Stimulated activated naive B cell treated with anti-CD40 and anti-IgM and Interleukin-4, amounts not matched to agents 10 μg/mL and 1 μg/mL and 100 μg/mL, for 72 hours (primary cell): ENCODE data around the gene NKD2.

Experiments used
- ATAC-seq, 2 donors: fragments of 150-1000 bp; cut with Tn5 transposase; replicated peaks; 2 replicates each; pipeline ENCODE4 v1.10.0; 2021; ENCODE audit warnings: moderate library complexity in 1 of 2
- DNase-seq: peaks from one replicate; pipeline ENCODE4 v3.0.0; 2021
- H3K27ac Mint-ChIP-seq: one replicate; pipeline ENCODE4 v1.8.0; 2022; ENCODE audit warnings: mild to moderate bottlenecking, mixed read lengths
- H3K27me3 Mint-ChIP-seq, 2 donors: one replicate each; pipeline ENCODE4 v1.8.0; 2022; ENCODE audit warnings: mixed read lengths in 2 of 2
- H3K36me3 Mint-ChIP-seq, 2 donors: one replicate each; pipeline ENCODE4 v1.8.0; 2022; ENCODE audit warnings: mixed read lengths in 2 of 2, mild to moderate bottlenecking in 1 of 2
- H3K4me1 Mint-ChIP-seq, 2 donors: one replicate each; pipeline ENCODE4 v1.8.0; 2022; ENCODE audit warnings: mixed read lengths in 2 of 2, mild to moderate bottlenecking in 1 of 2
- H3K4me3 Mint-ChIP-seq, 2 donors: one replicate each; pipeline ENCODE4 v1.8.0; 2022; ENCODE audit warnings: mild to moderate bottlenecking in 2 of 2, mixed read lengths in 2 of 2, moderate library complexity in 1 of 2
- H3K9me3 Mint-ChIP-seq, 2 donors: one replicate each; pipeline ENCODE4 v1.8.0; 2022; ENCODE audit warnings: mixed read lengths in 2 of 2, mild to moderate bottlenecking in 1 of 2

Gene NKD2

GRCh38 chr5:983568-983967, 25.0 kb upstream of the NKD2 start:
- peak overlapping the region in 1 of 2 donors; percentile 13 for H3K4me3 Mint-ChIP-seq
- H3K27ac Mint-ChIP-seq: no peak overlapping the region

GRCh38 chr5:984774-985173, 23.8 kb upstream of the NKD2 start:
- no peak for ATAC-seq
- no peak for DNase-seq
- H3K36me3 Mint-ChIP-seq: peaks cover 7 to 9% of the 10 kb centered on the region in 2 donors

More at GRCh38 chr5:983568-983967, 25.0 kb upstream of the NKD2 start:
- no peaks in the 10 kb centered on the region for H3K4me1 Mint-ChIP-seq
- H3K9me3 Mint-ChIP-seq: peaks cover 18 to 26% of the 10 kb centered on the region in 2 donors
- no peak for DNase-seq
- H3K27me3 Mint-ChIP-seq: peaks cover 56 to 76% of the 10 kb centered on the region in 2 donors
- H3K36me3 Mint-ChIP-seq: peaks cover 7 to 9% of the 10 kb centered on the region in 2 donors
- no peak for ATAC-seq

GRCh38 chr5:987761-988160, 20.8 kb upstream of the NKD2 start:
- Mint-ChIP-seq H3K4me3 (no peak overlapping the region), H3K27ac (no peak overlapping the region)
- no peak for ATAC-seq

More at GRCh38 chr5:984774-985173, 23.8 kb upstream of the NKD2 start:
- Mint-ChIP-seq H3K4me1 (peaks cover under 1 to 3% of the 10 kb centered on the region in 2 donors), H3K4me3 (no peak overlapping the region), H3K27ac (no peak overlapping the region), H3K27me3 (peaks cover 50 to 69% of the 10 kb centered on the region in 2 donors), H3K9me3 (peaks cover 18 to 26% of the 10 kb centered on the region in 2 donors)

GRCh38 chr5:988322-988721, 20.3 kb upstream of the NKD2 start:
- peaks cover 7 to 25% of the 10 kb centered on the region in 2 donors for H3K4me1 Mint-ChIP-seq

More at GRCh38 chr5:987761-988160, 20.8 kb upstream of the NKD2 start:
- Mint-ChIP-seq H3K4me1 (peaks cover 7 to 25% of the 10 kb centered on the region in 2 donors), H3K27me3 (peaks cover 54 to 79% of the 10 kb centered on the region in 2 donors), H3K9me3 (peaks cover 18 to 26% of the 10 kb centered on the region in 2 donors), H3K36me3 (peaks cover 7 to 9% of the 10 kb centered on the region in 2 donors)
- DNase-seq: no peak

GRCh38 chr5:989961-990530, 18.6 kb upstream of the NKD2 start:
- Mint-ChIP-seq H3K9me3 (peaks cover 0 to 13% of the 10 kb centered on the region in 2 donors), H3K27ac (peak overlapping the region; percentile 47), H3K27me3 (peaks cover 39 to 65% of the 10 kb centered on the region in 2 donors), H3K4me1 (peaks cover 7 to 25% of the 10 kb centered on the region in 2 donors), H3K4me3 (peak overlapping the region in 1 of 2 donors; percentile 9), H3K36me3 (peaks cover 0 to 3% of the 10 kb centered on the region in 2 donors)
- DNase-seq (no peak), ATAC-seq (peak; percentile 29)

More at GRCh38 chr5:988322-988721, 20.3 kb upstream of the NKD2 start:
- H3K27ac Mint-ChIP-seq: no peak overlapping the region
- H3K4me3 Mint-ChIP-seq: no peak overlapping the region
- DNase-seq (no peak), ATAC-seq (no peak)
- peaks cover 7 to 8% of the 10 kb centered on the region in 2 donors for H3K36me3 Mint-ChIP-seq
- H3K9me3 Mint-ChIP-seq: peaks cover 16 to 26% of the 10 kb centered on the region in 2 donors
- peaks cover 51 to 74% of the 10 kb centered on the region in 2 donors for H3K27me3 Mint-ChIP-seq

GRCh38 chr5:991472-992267, 16.9 kb upstream of the NKD2 start:
- Mint-ChIP-seq H3K4me3 (no peak overlapping the region), H3K4me1 (peaks cover 7 to 25% of the 10 kb centered on the region in 2 donors), H3K9me3 (peaks cover 0 to 9% of the 10 kb centered on the region in 2 donors), H3K36me3 (peaks cover 0 to 2% of the 10 kb centered on the region in 2 donors), H3K27me3 (peaks cover 39 to 55% of the 10 kb centered on the region in 2 donors), H3K27ac (no peak overlapping the region)
- DNase-seq: no peak
- peak in 1 of 2 donors; percentile 32 for ATAC-seq

GRCh38 chr5:994272-994607, 14.4 kb upstream of the NKD2 start:
- DNase-seq: no peak
- Mint-ChIP-seq H3K4me3 (no peak overlapping the region), H3K4me1 (peaks cover 10 to 31% of the 10 kb centered on the region in 2 donors), H3K27me3 (peaks cover 41 to 45% of the 10 kb centered on the region in 2 donors), H3K9me3 (no peaks in the 10 kb centered on the region), H3K36me3 (no peaks in the 10 kb centered on the region), H3K27ac (no peak overlapping the region)
- no peak for ATAC-seq

- H3K36me3 Mint-ChIP-seq: no peaks in the 10 kb centered on the region
Measured at GRCh38 chr5:994821-995220, 13.8 kb upstream of the NKD2 start.

GRCh38 chr5:995318-995717, 13.3 kb upstream of the NKD2 start:
- ATAC-seq: no peak
- no peak overlapping the region for H3K27ac Mint-ChIP-seq
- H3K36me3 Mint-ChIP-seq: no peaks in the 10 kb centered on the region
- H3K4me1 Mint-ChIP-seq: peaks cover 5 to 22% of the 10 kb centered on the region in 2 donors
- H3K4me3 Mint-ChIP-seq: no peak overlapping the region
- DNase-seq: no peak
- peaks cover 38 to 42% of the 10 kb centered on the region in 2 donors for H3K27me3 Mint-ChIP-seq
- H3K9me3 Mint-ChIP-seq: no peaks in the 10 kb centered on the region

More at GRCh38 chr5:994821-995220, 13.8 kb upstream of the NKD2 start:
- H3K4me3 Mint-ChIP-seq: no peak overlapping the region
- ATAC-seq (no peak), DNase-seq (no peak)
- H3K27ac Mint-ChIP-seq: no peak overlapping the region
- no peaks in the 10 kb centered on the region for H3K9me3 Mint-ChIP-seq
- H3K4me1 Mint-ChIP-seq: peaks cover 9 to 27% of the 10 kb centered on the region in 2 donors
- H3K27me3 Mint-ChIP-seq: peaks cover 41 to 44% of the 10 kb centered on the region in 2 donors

- no peak overlapping the region for H3K4me3 Mint-ChIP-seq
- peaks cover 3 to 14% of the 10 kb centered on the region in 2 donors for H3K4me1 Mint-ChIP-seq
- H3K27me3 Mint-ChIP-seq: peaks cover 31 to 45% of the 10 kb centered on the region in 2 donors
- ATAC-seq: peak; percentile 41 to 54
- H3K9me3 Mint-ChIP-seq: no peaks in the 10 kb centered on the region
- H3K27ac Mint-ChIP-seq: no peak overlapping the region
- H3K36me3 Mint-ChIP-seq: no peaks in the 10 kb centered on the region
- no peak for DNase-seq
Measured at GRCh38 chr5:997001-997474, 11.6 kb upstream of the NKD2 start.

- Mint-ChIP-seq H3K4me3 (no peak overlapping the region), H3K27me3 (peaks cover 32 to 41% of the 10 kb centered on the region in 2 donors), H3K36me3 (no peaks in the 10 kb centered on the region), H3K9me3 (no peaks in the 10 kb centered on the region), H3K4me1 (peaks cover 5 to 10% of the 10 kb centered on the region in 2 donors), H3K27ac (no peak overlapping the region)
- ATAC-seq (no peak), DNase-seq (no peak)
Measured at GRCh38 chr5:997711-998110, 10.9 kb upstream of the NKD2 start.

GRCh38 chr5:998246-999031, 10.2 kb upstream of the NKD2 start:
- peaks cover 37 to 42% of the 10 kb centered on the region in 2 donors for H3K27me3 Mint-ChIP-seq

GRCh38 chr5:999032-999501, 9.5 kb upstream of the NKD2 start:
- ATAC-seq: no peak
- H3K9me3 Mint-ChIP-seq: no peaks in the 10 kb centered on the region
- H3K4me1 Mint-ChIP-seq: peaks cover 8 to 17% of the 10 kb centered on the region in 2 donors
- H3K27me3 Mint-ChIP-seq: peaks cover 37 to 45% of the 10 kb centered on the region in 2 donors
- DNase-seq: no peak
- H3K27ac Mint-ChIP-seq: no peak overlapping the region
- no peaks in the 10 kb centered on the region for H3K36me3 Mint-ChIP-seq
- no peak overlapping the region for H3K4me3 Mint-ChIP-seq

More at GRCh38 chr5:998246-999031, 10.2 kb upstream of the NKD2 start:
- H3K36me3 Mint-ChIP-seq: no peaks in the 10 kb centered on the region
- no peak overlapping the region for H3K27ac Mint-ChIP-seq
- no peak for DNase-seq
- no peak overlapping the region for H3K4me3 Mint-ChIP-seq
- H3K9me3 Mint-ChIP-seq: no peaks in the 10 kb centered on the region
- H3K4me1 Mint-ChIP-seq: peaks cover 7 to 12% of the 10 kb centered on the region in 2 donors
- ATAC-seq: no peak

GRCh38 chr5:999724-1000123, 8.9 kb upstream of the NKD2 start:
- H3K27ac Mint-ChIP-seq: no peak overlapping the region
- DNase-seq: no peak
- H3K4me1 Mint-ChIP-seq: peaks cover 11 to 22% of the 10 kb centered on the region in 2 donors
- H3K36me3 Mint-ChIP-seq: no peaks in the 10 kb centered on the region
- no peak overlapping the region for H3K4me3 Mint-ChIP-seq
- ATAC-seq: no peak
- no peaks in the 10 kb centered on the region for H3K9me3 Mint-ChIP-seq
- peaks cover 41 to 49% of the 10 kb centered on the region in 2 donors for H3K27me3 Mint-ChIP-seq
